Stimulated activated CD4-positive, alpha-beta T cell treated with anti-CD3 and anti-CD28 coated beads, TNF-alpha, amount 100 ng/mL, for 4 hours (primary cell): Measurements from ENCODE around the gene ITPR2.

Experiments used
- DNase-seq, 3 experiments: peaks; one replicate each; pipeline ENCODE4 v3.0.0-alpha.2; 2020; ENCODE audit warnings: low read depth in 3 of 3

The ITPR2 gene

GRCh38 chr12:26406813-26407212 is 426.2 kb downstream of the ITPR2 start:
- DNase-seq, result no peak

DNA sequence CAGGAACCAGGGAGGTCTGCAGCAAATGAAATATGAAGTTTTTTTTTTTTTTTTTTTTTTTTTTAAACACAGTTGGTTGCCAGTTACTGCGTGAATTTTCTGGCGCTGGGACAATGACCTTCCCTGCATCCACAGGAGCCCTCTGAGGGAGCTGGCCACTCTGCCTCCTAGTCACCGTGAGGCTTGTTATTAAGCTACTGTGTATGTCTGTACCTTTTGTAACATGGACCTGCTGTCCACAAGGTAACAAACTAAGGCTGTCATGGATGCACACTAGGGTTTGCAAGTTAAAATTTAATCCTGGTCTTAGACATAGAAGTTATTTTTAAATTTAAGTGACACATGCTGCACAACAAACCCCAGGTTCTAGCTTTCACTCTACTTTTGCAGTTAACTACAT is 426.6 kb downstream of the ITPR2 start:
- no peak for DNase-seq

DNA sequence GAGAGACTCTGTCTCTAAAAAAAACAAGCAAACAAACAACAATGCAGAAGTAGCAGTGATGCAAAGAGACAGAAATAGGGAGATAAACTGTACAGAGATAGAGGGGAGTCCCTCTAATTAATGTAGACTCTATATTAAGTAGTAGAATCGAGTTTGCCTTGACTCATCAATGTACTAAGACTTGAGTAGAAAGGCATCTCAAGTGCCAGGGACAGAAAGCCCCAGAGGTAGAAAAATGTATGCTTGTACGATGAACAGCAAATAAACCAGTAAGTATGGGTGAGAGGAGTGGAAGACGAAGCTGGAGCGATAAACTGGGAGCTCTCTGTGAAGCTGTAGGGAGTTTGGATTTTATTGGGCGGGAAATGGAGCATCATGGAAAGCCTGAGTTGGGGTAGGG is 429.4 kb downstream of the ITPR2 start:
- no peak for DNase-seq

- no peak for DNase-seq
Measured at GRCh38 chr12:26402648-26403047, 430.3 kb downstream of the ITPR2 start.

GRCh38 chr12:26401874-26402273 is 431.1 kb downstream of the ITPR2 start:
- no peak for DNase-seq

- no peak for DNase-seq
Measured at GRCh38 chr12:26400627-26401026, 432.4 kb downstream of the ITPR2 start.

DNA sequence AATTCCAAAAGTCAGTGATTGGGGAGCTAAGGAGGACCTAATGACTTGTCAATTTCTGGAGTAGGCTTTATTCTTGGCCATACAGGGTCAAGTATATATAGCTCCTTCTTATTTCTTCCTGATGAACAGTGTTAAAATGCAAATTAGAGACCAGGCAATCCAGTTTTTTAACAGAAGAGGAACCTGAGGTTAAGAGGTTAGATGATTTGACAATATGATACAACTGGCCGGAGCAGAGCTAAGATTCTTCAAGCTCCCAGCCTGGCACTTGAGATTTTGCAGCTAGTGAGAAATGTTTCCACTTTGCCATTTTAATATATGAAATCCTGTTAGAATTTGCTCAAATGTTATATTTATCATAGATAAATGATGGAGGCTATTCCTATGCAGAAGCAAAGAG is 433.6 kb downstream of the ITPR2 start:
- DNase-seq, result no peak

DNA sequence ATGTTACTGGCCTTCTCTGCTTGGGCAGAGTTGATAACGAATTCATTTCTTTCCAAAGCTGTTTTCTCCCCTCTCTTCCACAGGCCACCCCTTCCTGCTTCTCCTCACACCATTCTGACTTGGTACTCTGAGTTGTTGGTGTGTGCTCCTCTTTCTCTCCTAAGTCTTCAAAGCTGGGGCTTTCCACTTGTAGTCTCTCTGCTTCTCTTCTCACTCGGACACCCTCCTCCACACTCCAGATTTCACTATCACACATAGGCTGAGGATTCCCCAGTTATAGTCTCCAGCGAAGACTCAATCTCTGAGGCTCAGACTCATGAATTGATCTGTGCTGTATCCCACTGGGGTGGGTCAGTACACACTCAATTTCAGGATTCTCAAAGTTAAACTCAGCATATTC is 436.6 kb downstream of the ITPR2 start:
- DNase-seq, result no peak

DNA sequence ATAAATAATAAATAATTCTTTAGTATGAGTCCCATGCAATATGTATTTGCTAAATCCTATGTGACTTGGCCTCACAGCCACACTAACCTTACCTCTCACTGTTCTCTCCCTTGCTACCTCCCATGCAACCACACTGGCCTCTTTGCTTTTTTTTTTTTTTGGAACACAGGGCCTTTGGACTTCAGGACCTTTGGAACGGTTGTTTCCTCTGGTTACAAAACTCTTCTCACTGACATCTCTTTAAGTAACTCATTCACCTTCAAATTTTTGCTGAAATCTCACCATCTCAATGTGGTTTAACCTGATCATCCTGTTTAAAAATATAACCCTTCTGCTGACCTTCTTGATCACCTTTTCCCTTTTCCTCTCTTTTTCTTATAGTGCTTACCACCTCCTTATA is 443.7 kb downstream of the ITPR2 start:
- DNase-seq, result no peak

DNA sequence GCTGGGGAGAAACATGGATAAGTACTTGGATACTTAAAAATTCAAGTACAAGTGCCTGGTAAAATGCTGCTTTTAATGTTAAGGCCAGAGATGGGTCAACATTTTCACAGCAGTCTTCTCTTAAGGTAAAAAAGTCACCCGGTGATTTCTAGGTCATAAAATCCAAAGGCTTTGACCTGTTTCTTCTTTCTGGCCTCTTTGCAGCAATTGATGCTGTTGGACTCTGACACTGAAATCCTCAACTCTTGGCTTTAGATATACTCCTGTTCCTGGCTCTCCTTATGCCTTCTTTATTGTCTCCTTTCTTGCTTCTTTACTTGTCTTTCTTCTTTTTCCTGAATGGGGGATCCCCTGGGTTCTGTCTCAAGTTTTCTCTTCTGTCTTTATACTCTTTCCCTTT is 448.5 kb downstream of the ITPR2 start:
- DNase-seq, result no peak

DNA sequence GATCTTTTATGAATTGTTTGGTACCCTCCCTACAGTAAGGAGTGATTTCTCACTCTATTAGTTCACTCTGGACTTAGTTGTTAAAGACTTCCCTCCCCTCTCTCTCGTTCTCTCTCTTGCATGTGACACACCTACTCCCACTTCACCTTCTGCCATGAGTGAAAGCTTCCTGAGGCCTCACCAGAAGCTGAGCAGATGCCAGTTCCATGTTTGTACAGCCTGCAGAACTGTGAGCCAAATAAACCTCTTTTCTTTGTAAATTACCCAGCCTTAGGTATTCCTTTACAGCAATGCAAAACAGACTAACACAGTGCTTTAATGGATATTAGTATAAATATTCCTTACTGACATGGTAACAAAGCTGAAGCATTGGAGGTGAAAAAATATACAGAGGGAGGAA is 450.0 kb downstream of the ITPR2 start:
- no peak for DNase-seq

- DNase-seq, result no peak
Measured at GRCh38 chr12:26380897-26381296, 452.1 kb downstream of the ITPR2 start.

GRCh38 chr12:26379777-26380467 is 453.1 kb downstream of the ITPR2 start:
- DNase-seq, result no peak

- DNase-seq, result no peak
Measured at GRCh38 chr12:26378711-26379110, 454.3 kb downstream of the ITPR2 start.

- no peak for DNase-seq
Measured at GRCh38 chr12:26374934-26375680, 457.9 kb downstream of the ITPR2 start.

DNA sequence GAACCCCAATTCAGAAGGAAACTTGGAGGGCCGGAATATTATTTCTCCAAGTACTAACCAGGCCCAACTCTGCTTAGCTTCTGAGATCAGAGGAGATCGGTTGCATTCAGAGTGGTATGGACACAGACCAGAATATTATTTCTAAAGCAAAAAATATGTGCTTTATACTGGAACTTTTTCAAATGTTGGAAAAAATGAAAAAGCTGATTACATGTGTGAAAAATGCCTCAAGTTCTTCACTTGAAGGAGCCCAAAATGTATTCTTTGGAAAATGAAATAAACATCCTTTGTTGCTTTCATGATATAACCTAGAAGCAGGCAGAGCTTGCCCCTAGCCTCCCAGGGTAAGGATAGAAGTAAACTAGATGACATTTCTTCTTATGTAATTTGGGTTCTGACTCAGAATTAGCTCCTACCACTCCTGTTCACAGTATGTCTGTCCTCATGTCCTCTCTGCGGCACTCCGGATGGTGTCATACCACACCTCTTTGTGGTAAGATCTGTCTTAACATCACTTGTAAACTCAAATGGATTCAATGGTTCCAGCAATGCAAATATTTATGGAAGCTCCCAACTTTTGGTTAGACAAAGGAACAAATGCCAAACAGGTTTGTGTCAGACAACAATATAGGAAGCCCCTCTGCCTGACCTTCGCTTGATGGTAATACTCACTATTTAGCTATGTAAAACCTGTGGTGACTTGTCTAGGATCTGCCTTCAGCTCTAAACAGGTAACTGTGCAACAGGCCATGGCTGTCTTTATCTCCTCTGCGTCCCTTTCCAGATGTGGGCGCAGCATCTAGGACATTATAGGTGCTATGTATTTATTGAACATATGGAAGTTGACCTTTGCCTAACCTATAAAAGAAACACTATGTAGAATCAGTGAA is 459.1 kb downstream of the ITPR2 start:
- no peak for DNase-seq

GRCh38 chr12:26372866-26373265 is 460.1 kb downstream of the ITPR2 start:
- DNase-seq, result no peak

- no peak for DNase-seq
Measured at GRCh38 chr12:26370098-26370497, 462.9 kb downstream of the ITPR2 start.

GRCh38 chr12:26369588-26369987 is 463.4 kb downstream of the ITPR2 start:
- DNase-seq, result no peak

GRCh38 chr12:26367991-26368730 is 464.8 kb downstream of the ITPR2 start:
- no peak for DNase-seq

GRCh38 chr12:26361964-26362363 is 471.0 kb downstream of the ITPR2 start:
- DNase-seq, result no peak

DNA sequence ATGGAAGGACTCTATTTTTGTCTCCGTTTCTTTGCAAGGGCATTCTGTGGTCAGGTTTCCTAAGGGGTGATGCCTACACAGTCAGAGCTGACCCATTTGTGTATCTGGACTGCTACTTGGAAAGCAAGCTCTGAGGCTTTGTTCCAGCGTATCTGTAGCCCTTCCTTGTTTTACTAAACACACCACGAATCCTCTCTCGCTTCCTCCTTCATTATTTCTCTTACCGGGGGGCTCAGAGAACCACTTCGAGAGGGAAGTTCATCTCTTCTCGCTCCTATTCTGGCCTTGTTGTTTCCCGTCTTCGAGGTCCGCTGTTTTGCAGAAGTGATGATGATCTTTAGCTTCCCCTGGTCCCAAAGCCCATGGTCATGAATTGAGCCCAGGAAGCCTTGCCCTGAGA is 472.9 kb downstream of the ITPR2 start:
- DNase-seq, result no peak
